GM10847 (cell line): ENCODE data around the gene EVA1C.

Experiments
- POLR2A ChIP-seq: IDR thresholded peaks from 2 replicates; pipeline ENCODE4 v1.6.1; 2011; ENCODE audit not compliant: insufficient read length; ENCODE audit errors: extremely low read depth

Gene EVA1C

GRCh38 chr21:32560896-32561295, 148.4 kb downstream of the EVA1C start:
- TF ChIP-seq POLR2A: no peak

GRCh38 chr21:32562426-32562825, 149.9 kb downstream of the EVA1C start:
- no peak for TF ChIP-seq POLR2A

GRCh38 chr21:32562915-32563314, 150.4 kb downstream of the EVA1C start:
- no peak for TF ChIP-seq POLR2A
